Kidney epithelial cell (primary cell): ENCODE data around the gene B3GALT6. TPM values are rescaled to one million over a fixed set of nuclear protein-coding genes. Genes with fewer than 3 reads are reported as not detected.

Experiments used
- DNase-seq: peaks from one replicate; pipeline ENCODE4 v3.0.0-alpha.2; 2010; ENCODE audit warnings: low read depth
- H3K27me3 ChIP-seq: 2 replicates; pipeline ENCODE4 v1.6.0; 2011; ENCODE audit warnings: low read length; ENCODE audit not compliant: control insufficient read depth, insufficient read depth
- H3K36me3 ChIP-seq: 2 replicates; pipeline ENCODE4 v1.5.1; 2011; ENCODE audit warnings: low read length; ENCODE audit not compliant: control insufficient read depth, insufficient read depth
- H3K4me3 ChIP-seq: 2 replicates; pipeline ENCODE4 v1.5.1; 2011; ENCODE audit warnings: low read depth, mild to moderate bottlenecking, control low read depth, low read length
- total RNA-seq: library from RNA; depleted of rRNA; stranded (reverse); fragments of >200 nt; gene quantifications from 2 replicates; pipeline ENCODE4 v1.2.3, GENCODE V29; 2015
- TF ChIP-seq, protein P1 (sequence below): IDR thresholded peaks from 2 replicates; pipeline ENCODE4 v1.5.1; 2011; ENCODE audit warnings: mild to moderate bottlenecking, moderate library complexity, low read length, control low read depth, inconsistent platforms; ENCODE audit not compliant: insufficient read depth, poor library complexity, severe bottlenecking

B3GALT6 gene
- total RNA-seq, 1 donor from 2014 or later: 43.7 TPM

DNA sequence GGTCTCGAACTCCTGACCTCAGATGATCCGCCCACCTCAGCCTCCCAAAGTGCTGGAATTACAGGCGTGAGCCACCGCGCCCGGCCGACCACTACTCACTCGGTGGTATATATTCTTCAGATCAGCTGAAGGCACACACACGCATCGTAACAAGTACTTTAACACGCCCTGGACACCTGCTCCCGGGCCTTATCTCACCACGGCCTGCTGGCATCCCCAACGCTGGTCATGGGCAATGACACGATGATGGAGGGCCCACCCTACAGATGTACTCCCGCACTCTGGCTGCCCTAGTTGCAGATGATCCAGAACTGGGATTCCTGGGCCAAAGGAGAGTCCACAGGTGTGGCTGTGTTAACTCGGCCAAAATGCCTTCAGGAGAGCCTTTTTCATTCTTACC lies 30.0 kb downstream of the B3GALT6 start:
- Histone ChIP-seq H3K36me3 (peaks cover 2% of the 10 kb centered on the region), H3K4me3 (no peak overlapping the region), H3K27me3 (no peaks in the 10 kb centered on the region)
- no peak for DNase-seq
- TF ChIP-seq, protein P1, sequence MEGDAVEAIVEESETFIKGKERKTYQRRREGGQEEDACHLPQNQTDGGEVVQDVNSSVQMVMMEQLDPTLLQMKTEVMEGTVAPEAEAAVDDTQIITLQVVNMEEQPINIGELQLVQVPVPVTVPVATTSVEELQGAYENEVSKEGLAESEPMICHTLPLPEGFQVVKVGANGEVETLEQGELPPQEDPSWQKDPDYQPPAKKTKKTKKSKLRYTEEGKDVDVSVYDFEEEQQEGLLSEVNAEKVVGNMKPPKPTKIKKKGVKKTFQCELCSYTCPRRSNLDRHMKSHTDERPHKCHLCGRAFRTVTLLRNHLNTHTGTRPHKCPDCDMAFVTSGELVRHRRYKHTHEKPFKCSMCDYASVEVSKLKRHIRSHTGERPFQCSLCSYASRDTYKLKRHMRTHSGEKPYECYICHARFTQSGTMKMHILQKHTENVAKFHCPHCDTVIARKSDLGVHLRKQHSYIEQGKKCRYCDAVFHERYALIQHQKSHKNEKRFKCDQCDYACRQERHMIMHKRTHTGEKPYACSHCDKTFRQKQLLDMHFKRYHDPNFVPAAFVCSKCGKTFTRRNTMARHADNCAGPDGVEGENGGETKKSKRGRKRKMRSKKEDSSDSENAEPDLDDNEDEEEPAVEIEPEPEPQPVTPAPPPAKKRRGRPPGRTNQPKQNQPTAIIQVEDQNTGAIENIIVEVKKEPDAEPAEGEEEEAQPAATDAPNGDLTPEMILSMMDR: no peak

DNA sequence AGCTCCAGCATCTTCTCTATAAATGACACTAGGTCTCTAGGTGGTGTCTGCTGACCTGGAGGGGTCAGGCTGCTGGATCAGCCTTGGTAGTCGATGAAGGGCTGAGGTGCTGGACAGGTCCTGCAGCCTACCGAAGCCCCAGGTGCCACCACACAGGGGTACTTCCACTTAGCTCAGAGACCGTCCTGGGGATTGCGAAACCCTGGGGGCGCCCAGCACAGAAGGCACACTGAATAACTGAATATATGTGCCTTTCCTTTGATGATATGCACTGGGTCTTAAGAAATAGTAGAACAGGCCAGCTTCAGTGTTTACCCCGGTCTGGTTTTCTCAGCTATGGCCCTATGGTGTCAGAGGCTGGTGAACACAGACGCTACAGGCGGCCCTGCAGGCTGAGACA lies 30.7 kb downstream of the B3GALT6 start:
- Histone ChIP-seq H3K4me3 (no peak overlapping the region), H3K36me3 (peaks cover 2% of the 10 kb centered on the region), H3K27me3 (no peaks in the 10 kb centered on the region)
- DNase-seq: no peak
- TF ChIP-seq, protein P1: no peak

DNA sequence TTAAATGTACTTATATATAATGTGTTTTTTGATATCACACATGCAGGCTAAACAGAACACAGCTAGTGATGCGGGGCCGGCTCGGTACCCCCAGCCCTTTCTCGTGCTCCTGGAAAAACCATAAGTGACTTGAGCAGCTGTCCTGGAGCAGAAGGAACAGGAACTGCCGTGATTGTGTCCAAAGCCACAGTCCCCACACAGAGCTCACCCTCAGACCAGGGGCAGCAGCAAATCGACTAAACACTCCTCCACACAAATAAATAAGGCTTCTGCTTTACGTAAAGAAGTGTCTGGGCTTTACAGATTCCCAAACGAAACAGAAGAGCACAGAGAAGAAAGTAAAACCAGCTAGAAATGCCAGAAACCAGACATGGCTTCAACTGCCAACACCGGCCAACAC lies 32.0 kb downstream of the B3GALT6 start:
- Histone ChIP-seq H3K4me3 (no peak overlapping the region), H3K36me3 (peaks cover 1% of the 10 kb centered on the region), H3K27me3 (no peaks in the 10 kb centered on the region)
- TF ChIP-seq, protein P1: no peak
- no peak for DNase-seq

DNA sequence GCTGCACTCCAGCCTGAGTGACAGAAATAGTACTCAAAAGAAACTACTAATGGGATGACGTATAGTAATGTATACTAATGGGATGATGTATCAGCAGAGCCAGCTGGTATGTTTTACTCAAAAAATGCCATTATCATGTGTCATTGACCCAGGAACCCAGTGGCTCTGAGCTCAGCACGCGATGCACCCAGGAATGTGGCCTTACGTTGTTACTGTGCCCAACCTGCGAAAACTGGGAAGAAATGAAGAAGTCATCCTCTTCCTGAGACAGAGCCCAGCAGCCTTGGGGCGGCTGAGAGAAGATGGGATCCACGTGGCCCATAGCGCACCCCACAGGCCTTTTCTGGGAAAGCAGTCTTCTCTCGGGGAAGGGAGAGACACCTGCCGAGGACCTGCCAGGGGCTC lies 32.8 kb downstream of the B3GALT6 start:
- DNase-seq: peak; percentile 88
- TF ChIP-seq, protein P1: peak; percentile 53
- peaks cover 1% of the 10 kb centered on the region for H3K36me3 ChIP-seq
- H3K27me3 ChIP-seq: no peaks in the 10 kb centered on the region
- H3K4me3 ChIP-seq: no peak overlapping the region

DNA sequence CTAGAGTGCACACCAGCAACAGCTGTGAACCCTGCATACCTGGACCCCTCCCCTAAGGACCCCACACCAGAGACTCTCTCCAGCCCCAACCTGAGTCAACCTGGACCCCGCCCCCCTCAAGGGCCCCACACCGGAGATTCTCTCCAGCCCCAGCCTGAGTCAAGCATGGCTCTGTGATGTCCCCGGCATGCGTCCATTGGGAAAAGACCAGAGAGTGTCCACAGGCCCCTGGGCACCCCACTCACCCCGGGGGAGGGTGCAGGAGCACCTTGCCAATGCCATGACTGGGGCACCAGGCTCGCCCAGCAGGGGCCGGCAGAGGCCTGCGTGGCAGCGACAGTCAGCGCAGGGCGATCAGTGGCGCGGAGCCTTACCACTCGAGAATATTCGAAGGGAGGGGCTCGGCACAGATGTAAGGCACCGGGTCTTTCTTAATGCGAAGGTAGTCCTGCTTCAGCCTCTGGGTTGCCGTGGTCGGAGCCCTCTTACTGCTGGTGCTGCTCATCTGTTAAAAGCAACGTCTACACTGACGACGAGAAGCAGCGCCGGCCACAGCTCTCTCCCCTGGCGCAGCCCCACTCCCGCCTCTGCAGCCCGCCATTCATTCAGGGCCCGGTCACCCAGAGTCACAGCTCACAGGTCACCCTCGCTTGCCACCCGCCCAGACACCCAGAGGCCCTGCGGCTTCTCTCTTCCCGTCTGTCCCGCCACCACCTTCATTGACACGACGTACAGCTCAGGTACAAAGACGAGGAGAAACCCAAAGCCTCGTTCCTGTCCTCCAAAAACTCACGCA lies 35.6 kb downstream of the B3GALT6 start:
- no peak for DNase-seq
- peaks cover 1% of the 10 kb centered on the region for H3K36me3 ChIP-seq
- no peaks in the 10 kb centered on the region for H3K27me3 ChIP-seq
- H3K4me3 ChIP-seq: no peak overlapping the region
- TF ChIP-seq, protein P1: no peak

DNA sequence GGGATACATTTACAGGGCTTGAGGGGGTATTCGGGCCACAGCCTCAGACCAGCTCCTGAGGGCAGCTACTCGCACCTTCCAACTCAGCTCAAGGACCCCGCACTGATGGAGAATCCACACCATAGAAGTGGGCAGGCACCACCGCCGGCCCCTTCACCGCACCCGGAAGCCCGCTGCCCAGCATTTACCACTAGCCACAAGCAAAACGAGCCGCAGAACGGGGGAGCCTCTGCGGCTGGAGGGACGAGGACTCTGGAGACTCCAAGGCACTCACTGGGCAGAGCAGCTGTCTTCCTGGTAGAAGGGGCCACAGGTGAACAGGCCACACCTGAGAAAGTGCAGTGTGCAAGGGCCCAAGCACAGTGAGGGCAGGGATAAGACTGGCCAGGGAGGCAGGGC lies 36.2 kb downstream of the B3GALT6 start:
- DNase-seq: no peak
- Histone ChIP-seq H3K36me3 (peaks cover 1% of the 10 kb centered on the region), H3K4me3 (no peak overlapping the region), H3K27me3 (no peaks in the 10 kb centered on the region)
- TF ChIP-seq, protein P1: no peak
